ENCODE measurements around the gene SHOC2.
"Not testable (repeated sequence)": the region's sequence is repeated elsewhere in the genome, so short reads cannot be mapped to it uniquely, and the experiment has no call there.

The SHOC2 gene

DNA sequence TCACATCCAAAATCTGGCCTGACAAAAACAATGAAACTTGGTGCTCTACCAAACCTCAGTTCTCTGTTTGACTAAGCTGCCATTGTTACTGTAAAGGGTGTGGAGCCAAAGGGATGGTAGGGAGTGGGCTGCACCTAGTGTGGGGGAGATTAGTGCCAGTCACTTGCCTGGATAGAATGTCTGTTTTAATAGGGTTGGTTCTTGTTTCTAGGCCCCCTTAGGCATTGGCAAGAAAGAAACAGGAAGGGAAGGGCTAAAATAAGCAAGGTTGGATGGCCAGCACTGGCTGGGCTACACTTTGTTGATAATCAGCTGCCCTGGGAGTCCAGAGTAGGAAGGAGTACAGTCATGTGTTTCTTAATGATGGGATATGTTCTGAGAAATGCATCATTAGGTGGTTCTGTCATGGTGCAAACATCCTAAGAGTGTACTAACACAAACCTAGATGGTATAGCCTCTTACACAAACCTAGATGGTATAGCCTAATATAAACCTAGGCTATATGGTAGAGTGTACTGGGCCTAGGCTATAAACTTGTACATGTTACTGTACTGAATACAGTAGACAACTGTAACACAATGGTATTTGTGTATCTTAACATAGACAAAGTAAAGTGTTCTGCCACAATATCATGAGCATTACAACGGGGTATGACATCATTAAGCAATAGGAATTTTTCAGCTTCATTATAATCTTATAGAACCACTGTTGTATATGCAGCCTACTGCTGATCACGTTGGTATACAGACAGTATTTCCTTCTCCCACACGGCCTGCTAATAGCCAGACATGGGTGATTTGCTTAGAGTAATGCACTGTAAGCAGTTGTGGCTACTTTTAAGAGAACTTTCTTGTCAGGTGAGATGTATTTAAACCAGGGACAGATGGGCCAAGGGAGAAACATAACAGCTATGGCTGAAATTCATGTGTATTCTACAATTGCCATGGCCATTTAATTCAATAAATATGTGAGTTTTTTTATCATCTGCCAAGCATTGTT lies 15.8 kb upstream of the SHOC2 start:
- H3K4me1 ChIP-seq (ENCODE audit: control insufficient read depth in 1 of 2, insufficient read depth in 2 of 2, low read length in 2 of 2), result peaks cover 0 to 9% of the 10 kb centered on the region in 2 donors
- no peaks in the 10 kb centered on the region for H3K27me3 ChIP-seq (ENCODE audit: low read depth, low read length)
- no peak overlapping the region for H3K4me3 ChIP-seq (ENCODE audit: low read depth in 1 of 2, low read length in 2 of 2)
- H3K36me3 ChIP-seq (ENCODE audit: control insufficient read depth in 1 of 2, insufficient read depth in 2 of 2, low read length in 2 of 2), result peaks cover 5 to 8% of the 10 kb centered on the region in 2 donors
- no peaks in the 10 kb centered on the region for H3K9me3 ChIP-seq (ENCODE audit: control insufficient read depth in 1 of 2, low read length in 2 of 2)
- H3K27ac ChIP-seq (ENCODE audit: low read length), result no peak overlapping the region

DNA sequence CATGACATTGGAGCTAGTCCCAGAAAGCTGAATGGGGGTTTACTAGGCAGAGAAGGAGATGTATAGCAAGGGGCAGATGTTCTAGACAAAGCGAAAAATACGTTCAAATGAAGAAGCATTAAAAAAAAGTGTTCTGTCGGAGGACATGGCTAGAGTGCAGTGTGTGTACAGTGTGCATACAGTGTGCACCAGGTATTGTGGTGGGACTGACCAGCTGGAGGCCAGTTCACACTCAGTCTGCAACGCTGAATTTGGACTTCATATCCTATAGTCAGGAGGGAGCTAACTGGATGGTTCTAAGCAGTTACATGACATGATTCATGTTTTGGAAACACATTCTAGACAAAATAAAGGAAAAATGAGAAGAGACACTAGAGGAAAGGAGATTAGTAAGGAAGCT lies 9.3 kb upstream of the SHOC2 start:
- Histone ChIP-seq H3K9me3 (ENCODE audit: control insufficient read depth in 1 of 2, low read length in 2 of 2) (no peaks in the 10 kb centered on the region), H3K36me3 (ENCODE audit: control insufficient read depth in 1 of 2, insufficient read depth in 2 of 2, low read length in 2 of 2) (no peaks in the 10 kb centered on the region), H3K4me3 (ENCODE audit: low read depth in 1 of 2, low read length in 2 of 2) (no peak overlapping the region), H3K4me1 (ENCODE audit: control insufficient read depth in 1 of 2, insufficient read depth in 2 of 2, low read length in 2 of 2) (no peaks in the 10 kb centered on the region), H3K27me3 (ENCODE audit: low read depth, low read length) (no peaks in the 10 kb centered on the region), H3K27ac (ENCODE audit: low read length) (no peak overlapping the region)

DNA sequence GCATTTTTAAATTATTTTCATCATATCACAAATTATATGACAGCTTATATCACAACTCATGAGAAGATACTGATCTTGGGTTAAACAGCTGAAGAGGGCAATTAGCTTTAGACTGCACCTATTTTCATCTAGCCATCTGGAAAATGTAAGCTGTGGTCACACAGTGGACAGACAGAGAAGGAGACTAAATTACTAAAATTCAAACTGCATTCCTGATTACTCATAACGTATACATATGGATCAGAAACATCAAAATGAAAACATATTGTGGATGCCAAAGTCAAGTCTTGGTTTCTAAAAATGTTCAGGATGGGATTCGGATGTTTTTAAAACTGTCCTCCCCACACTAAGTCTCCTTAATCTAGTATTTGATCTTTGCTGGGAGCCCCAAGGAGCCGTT lies 7.0 kb upstream of the SHOC2 start:
- H3K36me3 ChIP-seq (ENCODE audit: control insufficient read depth in 1 of 2, insufficient read depth in 2 of 2, low read length in 2 of 2), result no peaks in the 10 kb centered on the region
- no peak overlapping the region for H3K4me3 ChIP-seq (ENCODE audit: low read depth in 1 of 2, low read length in 2 of 2)
- H3K9me3 ChIP-seq (ENCODE audit: control insufficient read depth in 1 of 2, low read length in 2 of 2), result no peaks in the 10 kb centered on the region
- H3K27me3 ChIP-seq (ENCODE audit: low read depth, low read length), result no peaks in the 10 kb centered on the region
- H3K4me1 ChIP-seq (ENCODE audit: control insufficient read depth in 1 of 2, insufficient read depth in 2 of 2, low read length in 2 of 2), result no peaks in the 10 kb centered on the region
- no peak overlapping the region for H3K27ac ChIP-seq (ENCODE audit: low read length)

DNA sequence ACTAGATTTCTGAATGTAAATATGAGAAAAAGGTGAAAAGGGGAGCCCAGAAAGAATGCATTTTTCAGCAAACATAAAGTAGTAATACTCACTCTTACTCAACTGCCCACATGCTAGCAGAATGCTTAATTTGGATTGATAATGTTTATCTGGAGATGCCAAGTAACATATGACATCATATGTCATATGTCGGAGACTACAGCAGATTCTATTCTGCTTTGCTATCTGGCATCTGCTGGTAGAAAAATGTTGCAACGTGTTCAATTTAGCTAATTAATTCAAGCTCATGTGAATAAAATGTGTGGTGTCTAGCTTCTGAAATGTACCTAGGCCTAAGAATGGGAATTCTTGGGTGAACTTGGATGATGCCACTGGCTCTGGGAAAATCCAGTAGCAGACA lies 5.0 kb upstream of the SHOC2 start:
- H3K4me1 ChIP-seq (ENCODE audit: control insufficient read depth in 1 of 2, insufficient read depth in 2 of 2, low read length in 2 of 2), result peaks cover 0 to 4% of the 10 kb centered on the region in 2 donors
- H3K36me3 ChIP-seq (ENCODE audit: control insufficient read depth in 1 of 2, insufficient read depth in 2 of 2, low read length in 2 of 2), result peaks cover 0 to 6% of the 10 kb centered on the region in 2 donors
- H3K4me3 ChIP-seq (ENCODE audit: low read depth in 1 of 2, low read length in 2 of 2), result no peak overlapping the region
- no peaks in the 10 kb centered on the region for H3K9me3 ChIP-seq (ENCODE audit: control insufficient read depth in 1 of 2, low read length in 2 of 2)
- no peaks in the 10 kb centered on the region for H3K27me3 ChIP-seq (ENCODE audit: low read depth, low read length)
- H3K27ac ChIP-seq (ENCODE audit: low read length), result no peak overlapping the region

DNA sequence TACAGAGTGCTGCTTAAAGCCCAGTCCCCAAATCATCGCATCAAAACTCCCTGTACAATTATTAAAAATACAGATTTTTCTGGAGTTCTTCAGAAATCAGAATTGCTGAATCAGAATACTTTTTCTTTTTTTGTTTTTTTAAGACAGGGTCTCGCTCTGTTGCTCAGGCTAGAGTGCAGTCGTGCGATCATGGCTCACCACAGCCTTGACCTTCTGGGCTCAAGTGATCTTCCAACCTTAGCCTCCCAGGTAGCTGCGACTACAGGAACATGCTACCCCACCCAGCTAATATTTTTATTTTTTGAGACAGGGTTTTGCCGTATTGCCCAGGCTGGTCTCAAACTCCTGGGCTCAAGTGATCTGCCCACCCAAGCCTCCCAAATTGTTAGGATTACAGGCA lies 4.4 kb upstream of the SHOC2 start:
- H3K4me3 ChIP-seq (ENCODE audit: low read depth in 1 of 2, low read length in 2 of 2), result no peak overlapping the region
- no peaks in the 10 kb centered on the region for H3K9me3 ChIP-seq (ENCODE audit: control insufficient read depth in 1 of 2, low read length in 2 of 2)
- H3K4me1 ChIP-seq (ENCODE audit: control insufficient read depth in 1 of 2, insufficient read depth in 2 of 2, low read length in 2 of 2), result peaks cover 0 to 4% of the 10 kb centered on the region in 2 donors
- no peaks in the 10 kb centered on the region for H3K27me3 ChIP-seq (ENCODE audit: low read depth, low read length)
- peaks cover 0 to 6% of the 10 kb centered on the region in 2 donors for H3K36me3 ChIP-seq (ENCODE audit: control insufficient read depth in 1 of 2, insufficient read depth in 2 of 2, low read length in 2 of 2)
- no peak overlapping the region for H3K27ac ChIP-seq (ENCODE audit: low read length)

DNA sequence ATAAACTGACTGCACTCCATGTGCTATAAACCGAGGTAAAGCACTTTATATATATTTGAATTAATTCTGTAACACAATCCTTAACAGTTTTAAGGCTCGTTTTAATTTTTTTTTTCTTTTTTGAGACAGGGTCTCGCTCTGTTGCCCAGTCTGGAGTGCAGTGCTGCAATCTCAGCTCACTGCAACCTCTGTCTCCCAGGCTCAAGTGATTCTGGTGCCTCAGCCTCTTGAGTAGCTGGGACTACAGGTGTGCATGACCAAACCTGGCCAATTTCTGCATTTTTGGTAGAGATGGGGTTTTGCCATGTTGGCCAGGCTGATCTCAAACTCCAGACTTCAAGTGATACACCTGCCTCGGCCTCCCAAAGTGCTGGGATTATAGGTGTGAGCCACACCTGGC lies 3.8 kb upstream of the SHOC2 start:
- H3K27ac ChIP-seq (ENCODE audit: low read length); H3K9me3 ChIP-seq (ENCODE audit: control insufficient read depth in 1 of 2, low read length in 2 of 2); H3K4me3 ChIP-seq (ENCODE audit: low read depth in 1 of 2, low read length in 2 of 2); H3K36me3 ChIP-seq (ENCODE audit: control insufficient read depth in 1 of 2, insufficient read depth in 2 of 2, low read length in 2 of 2); H3K27me3 ChIP-seq (ENCODE audit: low read depth, low read length); H3K4me1 ChIP-seq (ENCODE audit: control insufficient read depth in 1 of 2, insufficient read depth in 2 of 2, low read length in 2 of 2): not testable (repeated sequence)

DNA sequence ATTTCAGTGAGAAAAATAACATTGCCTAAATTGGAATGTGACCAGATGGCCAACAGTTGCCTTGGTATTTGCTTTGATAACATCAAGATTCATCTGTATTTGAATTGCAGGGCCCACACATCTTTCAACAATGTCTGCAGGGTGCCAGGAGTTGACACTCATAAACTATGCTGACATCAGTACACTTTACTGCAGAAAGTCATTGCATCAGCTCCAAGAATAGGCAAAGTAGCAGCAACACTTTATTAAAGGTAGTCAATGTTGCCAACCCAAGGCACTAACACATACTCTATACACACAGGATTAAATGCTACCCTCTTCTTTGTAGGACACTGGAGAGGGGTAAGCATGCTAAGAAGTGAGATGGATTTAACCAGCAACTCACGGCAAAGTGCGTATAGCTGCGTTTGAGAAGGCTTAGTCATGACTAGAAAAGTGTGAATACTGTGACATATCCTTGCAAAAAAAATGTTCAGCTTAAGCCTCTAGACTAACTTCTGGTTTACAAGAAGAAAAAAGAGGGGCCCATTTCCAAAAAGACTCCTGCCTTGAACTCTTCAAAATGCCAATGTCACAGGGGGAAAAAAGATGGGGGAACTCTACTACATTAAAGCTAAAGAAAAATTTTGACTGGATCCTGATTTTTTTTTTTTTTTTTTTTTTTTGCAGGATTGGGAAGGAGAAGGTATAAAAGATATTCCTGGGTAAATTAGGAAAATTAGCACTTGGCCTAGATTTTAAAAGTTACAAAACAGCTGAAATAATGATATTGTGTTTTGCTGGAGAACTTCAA lies 2.7 kb upstream of the SHOC2 start:
- Histone ChIP-seq H3K4me1 (ENCODE audit: control insufficient read depth in 1 of 2, insufficient read depth in 2 of 2, low read length in 2 of 2) (peaks cover 0 to 10% of the 10 kb centered on the region in 2 donors), H3K9me3 (ENCODE audit: control insufficient read depth in 1 of 2, low read length in 2 of 2) (no peaks in the 10 kb centered on the region), H3K36me3 (ENCODE audit: control insufficient read depth in 1 of 2, insufficient read depth in 2 of 2, low read length in 2 of 2) (peaks cover 0 to 6% of the 10 kb centered on the region in 2 donors), H3K4me3 (ENCODE audit: low read depth in 1 of 2, low read length in 2 of 2) (no peak overlapping the region), H3K27ac (ENCODE audit: low read length) (no peak overlapping the region), H3K27me3 (ENCODE audit: low read depth, low read length) (no peaks in the 10 kb centered on the region)

DNA sequence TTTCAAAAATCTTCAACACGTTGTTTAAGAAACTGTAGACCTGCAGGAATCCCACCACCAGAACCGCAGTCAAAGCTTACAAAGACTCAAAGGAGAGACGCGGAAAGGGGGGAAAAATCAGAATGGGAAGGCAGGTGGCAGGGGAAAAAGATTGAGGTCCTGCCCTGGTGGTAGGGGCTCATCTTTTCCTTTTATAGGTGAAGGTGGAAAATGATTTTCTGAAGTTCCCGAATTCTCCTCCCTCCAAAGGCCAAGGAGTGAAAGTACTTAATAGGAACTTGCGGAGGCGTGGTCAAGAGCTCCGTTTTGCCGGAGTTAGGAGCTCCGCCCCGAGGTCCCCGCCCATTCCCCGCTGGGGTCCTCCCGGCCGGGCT lies 1.1 kb upstream of the SHOC2 start:
- no peaks in the 10 kb centered on the region for H3K27me3 ChIP-seq (ENCODE audit: low read depth, low read length)
- H3K36me3 ChIP-seq (ENCODE audit: control insufficient read depth in 1 of 2, insufficient read depth in 2 of 2, low read length in 2 of 2), result peaks cover 0 to 6% of the 10 kb centered on the region in 2 donors
- H3K9me3 ChIP-seq (ENCODE audit: control insufficient read depth in 1 of 2, low read length in 2 of 2), result no peaks in the 10 kb centered on the region
- peak overlapping the region; percentile 62 to 97 for H3K4me3 ChIP-seq (ENCODE audit: low read depth in 1 of 2, low read length in 2 of 2)
- peaks cover 5 to 18% of the 10 kb centered on the region in 2 donors for H3K4me1 ChIP-seq (ENCODE audit: control insufficient read depth in 1 of 2, insufficient read depth in 2 of 2, low read length in 2 of 2)
- H3K27ac ChIP-seq (ENCODE audit: low read length), result peak overlapping the region; percentile 98

DNA sequence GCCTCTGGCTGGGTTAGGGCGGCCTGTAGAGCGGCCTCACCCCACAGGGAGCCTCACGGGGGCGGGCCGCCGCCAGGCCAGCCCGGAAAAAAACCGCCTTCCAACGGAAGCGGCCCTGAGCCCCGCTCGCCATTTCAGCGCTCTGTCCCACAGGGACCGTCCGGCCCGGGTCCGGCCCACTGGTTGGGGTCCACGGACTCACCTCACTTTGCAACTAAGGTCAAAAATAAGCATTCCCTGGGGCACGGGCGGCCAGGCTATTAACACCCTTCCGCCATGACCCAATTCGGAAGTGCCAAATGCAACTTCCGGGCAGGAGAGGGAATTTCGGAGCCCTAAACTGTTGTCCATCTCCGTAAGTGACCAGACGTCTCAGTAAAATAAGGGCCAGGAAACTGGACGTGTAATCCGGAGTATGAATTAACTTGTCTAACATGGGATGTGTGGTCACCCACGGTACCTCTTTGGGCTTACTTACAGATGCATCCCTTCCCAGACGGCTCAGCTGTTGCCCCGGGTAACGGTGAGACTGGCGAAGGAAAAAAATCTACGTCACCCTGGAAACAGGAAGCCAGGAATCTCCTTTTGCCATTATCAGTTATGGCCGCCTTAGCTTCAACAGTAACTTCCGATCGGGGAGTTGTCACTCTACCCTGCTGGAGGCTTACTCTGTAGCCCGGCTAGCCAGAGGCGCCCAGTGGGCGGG lies 608 bp upstream of the SHOC2 start, which contains the start of gene BBIP1:
BBIP1 (minus strand) TSS at position 538 of the 706 bp plus-strand sequence. CDS start 1,023 bp downstream, outside the sequence.
- H3K27ac ChIP-seq (ENCODE audit: low read length), result peak within 1 kb of the TSS; percentile 98
- no peaks in the 10 kb centered on the region for H3K9me3 ChIP-seq (ENCODE audit: control insufficient read depth in 1 of 2, low read length in 2 of 2)
- H3K36me3 ChIP-seq (ENCODE audit: control insufficient read depth in 1 of 2, insufficient read depth in 2 of 2, low read length in 2 of 2), result peaks cover 0 to 6% of the 10 kb centered on the region in 2 donors
- no peaks in the 10 kb centered on the region for H3K27me3 ChIP-seq (ENCODE audit: low read depth, low read length)
- peaks cover 11 to 24% of the 10 kb centered on the region in 2 donors for H3K4me1 ChIP-seq (ENCODE audit: control insufficient read depth in 1 of 2, insufficient read depth in 2 of 2, low read length in 2 of 2)
- peak within 1 kb of the TSS; percentile 80 to 97 for H3K4me3 ChIP-seq (ENCODE audit: low read depth in 1 of 2, low read length in 2 of 2)

DNA sequence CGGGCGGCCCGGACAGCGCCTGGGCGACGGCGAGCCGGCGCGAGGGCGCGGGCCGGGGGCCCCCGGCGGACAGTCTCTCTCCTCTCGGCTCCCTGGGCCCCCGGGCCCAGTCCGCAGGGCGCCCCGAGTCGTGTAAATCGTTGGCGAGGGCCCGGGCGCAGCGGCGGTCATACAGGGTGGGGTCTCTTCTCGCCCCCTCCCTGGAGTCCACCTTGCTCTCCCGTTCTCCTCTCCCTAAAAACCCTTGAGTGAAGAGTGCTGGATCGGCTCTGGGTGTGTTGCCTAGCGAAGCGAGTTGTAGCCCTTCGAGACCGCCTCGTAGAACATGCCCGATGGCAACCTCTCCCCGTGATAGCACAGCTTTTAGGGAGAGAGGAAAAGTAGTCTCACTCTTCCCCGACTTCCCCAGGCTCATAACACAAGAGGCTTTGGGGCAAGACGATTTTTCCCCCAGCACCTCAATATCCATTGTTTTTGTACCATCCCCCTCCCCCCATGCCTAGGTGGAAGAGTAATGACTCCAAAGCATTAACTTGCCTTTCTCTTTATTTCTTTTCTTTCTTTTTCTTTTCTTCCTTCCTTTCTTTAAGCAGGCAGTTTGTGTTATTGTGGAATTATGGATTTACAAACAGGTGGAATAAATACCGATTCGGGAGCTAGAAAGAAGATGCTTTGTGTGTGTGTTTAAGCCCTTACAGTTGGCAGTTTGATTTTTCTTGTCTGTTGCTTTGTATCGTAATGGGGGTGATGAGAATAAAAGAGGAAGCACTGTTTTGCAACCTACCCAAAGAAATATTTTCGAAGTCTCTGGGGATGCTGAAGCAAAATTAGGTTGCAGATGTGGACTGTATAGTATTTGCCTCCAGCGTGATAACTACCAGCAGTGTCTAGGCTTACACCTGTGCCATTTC lies 822 bp downstream of the SHOC2 start:
- H3K4me3 ChIP-seq (ENCODE audit: low read depth in 1 of 2, low read length in 2 of 2), result peak overlapping the region; percentile 80 to 87
- no peaks in the 10 kb centered on the region for H3K9me3 ChIP-seq (ENCODE audit: control insufficient read depth in 1 of 2, low read length in 2 of 2)
- no peaks in the 10 kb centered on the region for H3K27me3 ChIP-seq (ENCODE audit: low read depth, low read length)
- peaks cover 0 to 6% of the 10 kb centered on the region in 2 donors for H3K36me3 ChIP-seq (ENCODE audit: control insufficient read depth in 1 of 2, insufficient read depth in 2 of 2, low read length in 2 of 2)
- H3K27ac ChIP-seq (ENCODE audit: low read length), result peak overlapping the region; percentile 88
- H3K4me1 ChIP-seq (ENCODE audit: control insufficient read depth in 1 of 2, insufficient read depth in 2 of 2, low read length in 2 of 2), result peaks cover 16 to 32% of the 10 kb centered on the region in 2 donors
